ENCODE measurements around the gene MGAT4B. TPM values are rescaled to one million over a fixed set of nuclear protein-coding genes. Genes with fewer than 3 reads are reported as not detected.
"Not testable (repeated sequence)": the region's sequence is repeated elsewhere in the genome, so short reads cannot be mapped to it uniquely, and the experiment has no call there.

MGAT4B gene
- total RNA-seq, 4 donors from 2014 or later, result 42.5 to 58.5 (median 47.2) TPM

- Histone ChIP-seq H3K4me3 (no peak overlapping the region), H3K9me3 (no peaks in the 10 kb centered on the region), H3K27ac (peak overlapping the region in 3 of 4 donors; percentile 65 to 90 (median 89)), H3K27me3 (no peaks in the 10 kb centered on the region), H3K4me1 (peaks cover 0 to 63% (median 22%) of the 10 kb centered on the region in 3 donors), H3K36me3 (peaks cover 0 to 8% of the 10 kb centered on the region in 2 donors)
- WGBS, 2 donors (ENCODE audit: low coverage in 1 of 2), result 90% methylated on average over 2 of the region's 24 CpGs; no CpG with 5 or more reads in 1 of the 2 donors
- TF ChIP-seq CTCF (IDR thresholded peaks at IDR 0.05), result no peak
- no peak for TF ChIP-seq POLR2A (IDR thresholded peaks at IDR 0.05)
- no peak for TF ChIP-seq EP300 (IDR thresholded peaks at IDR 0.05)
- ATAC-seq, result no peak
Measured at GRCh38 chr5:179792612-179793467, 13.8 kb downstream of the MGAT4B start.

DNA sequence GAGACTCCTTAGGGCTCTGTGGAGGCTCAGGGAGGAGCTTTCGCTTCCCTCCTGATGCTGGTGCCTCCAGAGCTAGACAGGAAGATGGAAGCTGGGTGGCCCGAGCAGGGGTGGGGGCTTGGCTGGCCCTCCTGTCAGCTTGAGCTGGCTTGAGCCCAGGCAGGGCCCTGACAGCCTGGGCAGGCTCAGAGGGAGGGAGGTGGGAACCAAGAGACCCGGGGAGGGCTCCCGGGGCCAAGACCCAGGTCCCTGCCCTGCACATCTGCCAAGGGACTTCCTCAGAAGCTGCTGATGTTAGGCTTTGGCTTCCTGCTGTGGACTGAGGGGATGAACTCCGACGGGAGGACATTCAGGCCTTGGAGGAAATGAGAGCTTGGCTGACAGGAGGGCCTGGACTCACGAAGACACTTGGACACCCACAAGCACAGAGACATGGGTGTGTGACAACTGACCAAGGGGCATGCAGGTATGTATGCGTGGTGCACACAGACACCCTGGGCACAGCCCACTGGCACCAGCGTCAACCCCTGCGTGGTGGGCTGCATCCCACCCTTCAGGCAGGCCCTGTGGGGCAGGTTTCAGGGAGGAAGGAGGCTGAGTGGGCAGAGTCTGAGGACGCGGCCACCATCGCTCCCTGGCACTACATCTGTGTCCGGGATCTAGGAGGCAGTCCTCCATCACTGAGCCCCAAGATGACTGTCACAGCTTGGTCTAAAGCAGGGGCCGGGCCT, 14.6 kb downstream of the MGAT4B start:
- ATAC-seq, result no peak
- Histone ChIP-seq H3K4me3 (no peak overlapping the region), H3K27me3 (no peaks in the 10 kb centered on the region), H3K4me1 (peaks cover 0 to 56% (median 22%) of the 10 kb centered on the region in 3 donors), H3K9me3 (no peaks in the 10 kb centered on the region), H3K36me3 (peaks cover 0 to under 1% of the 10 kb centered on the region in 2 donors), H3K27ac (peak overlapping the region in 3 of 4 donors; percentile 65 to 90 (median 89))
- 81% methylated on average over 5 of the region's 15 CpGs; no CpG with 5 or more reads in 1 of the 2 donors for WGBS, 2 donors (ENCODE audit: low coverage in 1 of 2)
- TF ChIP-seq POLR2AphosphoS5 (IDR thresholded peaks at IDR 0.05) (no peak), POLR2A (IDR thresholded peaks at IDR 0.05) (no peak), EP300 (IDR thresholded peaks at IDR 0.05) (no peak), CTCF (IDR thresholded peaks at IDR 0.05) (no peak)

DNA sequence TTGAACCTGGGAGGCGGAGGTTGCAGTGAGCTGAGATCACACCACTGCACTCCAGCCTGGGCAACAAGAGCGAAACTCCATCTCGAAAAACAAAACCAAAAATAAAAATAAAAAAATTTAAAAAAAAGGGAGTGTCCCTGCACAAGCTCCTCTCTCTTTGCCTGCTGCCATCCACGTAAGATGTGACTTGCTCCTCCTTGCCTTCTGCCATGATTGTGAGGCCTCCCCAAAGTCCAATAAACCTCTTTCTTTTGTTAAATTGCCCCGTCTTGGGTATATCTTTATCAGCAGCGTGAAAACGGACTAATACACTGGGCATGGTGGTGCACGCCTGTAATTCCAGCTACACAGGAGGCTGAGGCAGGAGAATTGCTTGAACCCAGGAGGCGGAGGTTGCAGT, 17.4 kb downstream of the MGAT4B start:
- not testable (repeated sequence) for H3K27me3 ChIP-seq, H3K36me3 ChIP-seq, H3K27ac ChIP-seq, H3K4me3 ChIP-seq, H3K9me3 ChIP-seq, ATAC-seq
- WGBS, 2 donors (ENCODE audit: low coverage in 1 of 2), result 89 to 91% methylated on average over 2 to 8 of the region's 9 CpGs
- H3K4me1 ChIP-seq, result peaks cover 0 to 29% (median 14%) of the 10 kb centered on the region in 3 donors

GRCh38 chr5:179788193-179788854, 18.3 kb downstream of the MGAT4B start:
- 80 to 87% methylated on average over 1 to 3 of the region's 7 CpGs for WGBS, 2 donors (ENCODE audit: low coverage in 1 of 2)
- H3K27me3 ChIP-seq, result no peaks in the 10 kb centered on the region
- peaks cover 0 to 19% (median 5%) of the 10 kb centered on the region in 3 donors for H3K4me1 ChIP-seq
- ATAC-seq, result no peak
- H3K36me3 ChIP-seq, result no peaks in the 10 kb centered on the region
- no peak overlapping the region for H3K4me3 ChIP-seq
- H3K9me3 ChIP-seq, result no peaks in the 10 kb centered on the region
- TF ChIP-seq EP300 (IDR thresholded peaks at IDR 0.05) (no peak), CTCF (IDR thresholded peaks at IDR 0.05) (no peak), POLR2AphosphoS5 (IDR thresholded peaks at IDR 0.05) (no peak), POLR2A (IDR thresholded peaks at IDR 0.05) (no peak)
- no peak overlapping the region for H3K27ac ChIP-seq

DNA sequence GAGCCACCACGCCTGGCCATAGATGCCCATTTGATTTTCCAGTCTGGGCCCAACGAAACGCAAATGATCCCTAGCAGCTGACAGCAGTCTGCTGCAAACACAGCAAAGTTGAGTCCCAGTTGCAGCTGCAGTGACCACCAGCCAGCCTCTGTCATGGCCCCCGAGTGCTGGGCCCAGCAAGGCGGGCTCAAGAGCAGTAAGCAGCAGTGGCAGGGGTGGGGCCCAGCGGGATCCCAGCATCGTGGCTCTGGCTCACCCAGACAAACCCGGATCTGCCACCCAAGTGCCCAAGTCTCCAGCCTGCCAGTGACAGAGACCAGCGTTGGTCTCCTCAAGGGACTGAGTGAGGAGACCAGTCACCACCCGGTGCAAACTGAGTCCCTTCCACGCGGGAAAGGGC, 19.8 kb downstream of the MGAT4B start:
- Histone ChIP-seq H3K4me3 (no peak overlapping the region), H3K4me1 (peaks cover 0 to 4% (median 0%) of the 10 kb centered on the region in 3 donors), H3K36me3 (no peaks in the 10 kb centered on the region), H3K27me3 (no peaks in the 10 kb centered on the region), H3K9me3 (no peaks in the 10 kb centered on the region), H3K27ac (no peak overlapping the region)
- TF ChIP-seq POLR2A (IDR thresholded peaks at IDR 0.05) (no peak), EP300 (IDR thresholded peaks at IDR 0.05) (no peak), CTCF (IDR thresholded peaks at IDR 0.05) (no peak), POLR2AphosphoS5 (IDR thresholded peaks at IDR 0.05) (no peak)
- no peak for ATAC-seq
- WGBS, 2 donors (ENCODE audit: low coverage in 1 of 2), result 74 to 80% methylated on average over 3 to 6 of the region's 12 CpGs
